Ishikawa (cell line): ENCODE data around the gene L3MBTL1.

Experiments used
- EP300 ChIP-seq: IDR thresholded peaks from 2 replicates; pipeline ENCODE4 v1.6.1; 2012; ENCODE audit warnings: borderline replicate concordance
- TEAD4 ChIP-seq: IDR thresholded peaks from 2 replicates; pipeline ENCODE4 v1.6.1; 2012
- YY1 ChIP-seq: IDR thresholded peaks from 2 replicates; pipeline ENCODE4 v1.6.1; 2012; ENCODE audit warnings: low read depth
- ZBTB7A ChIP-seq: IDR thresholded peaks from 2 replicates; pipeline ENCODE4 v1.6.1; 2012; ENCODE audit warnings: low read depth
- TF ChIP-seq, protein P1 (sequence below): IDR thresholded peaks from 2 replicates; pipeline ENCODE4 v1.6.1; 2012

DNA sequence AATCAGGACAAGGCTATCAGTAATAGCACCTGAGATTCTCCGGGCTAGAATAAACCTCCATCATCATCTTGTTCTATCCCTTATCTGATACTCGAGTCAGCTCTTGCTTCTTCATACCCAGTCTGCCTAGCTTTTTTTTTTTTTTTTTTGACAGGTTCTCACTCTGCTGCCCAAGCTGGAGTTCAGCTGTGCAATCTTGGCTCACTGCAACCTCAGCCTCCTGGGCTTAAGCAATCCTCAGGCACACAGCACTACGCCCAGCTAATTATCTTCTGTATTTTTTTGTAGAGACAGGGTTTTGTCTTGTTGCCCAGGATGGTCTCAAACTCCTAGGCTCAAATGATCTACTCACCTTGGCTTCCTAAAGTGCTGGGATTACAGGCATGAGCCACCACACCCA, 30.3 kb upstream of the L3MBTL1 start:
- TF ChIP-seq ZBTB7A (no peak), EP300 (no peak), YY1 (no peak), TEAD4 (no peak)
- TF ChIP-seq, protein P1, sequence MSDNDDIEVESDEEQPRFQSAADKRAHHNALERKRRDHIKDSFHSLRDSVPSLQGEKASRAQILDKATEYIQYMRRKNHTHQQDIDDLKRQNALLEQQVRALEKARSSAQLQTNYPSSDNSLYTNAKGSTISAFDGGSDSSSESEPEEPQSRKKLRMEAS, result no peak
